CD4-positive, alpha-beta T cell treated with Interleukin-6 for 4 hours (primary cell): ENCODE measurements around the gene GRPEL2.

Source experiments
- DNase-seq: peaks from one replicate; pipeline ENCODE4 v3.0.0-alpha.2; 2020; ENCODE audit warnings: mixed read lengths

The GRPEL2 gene

GRCh38 chr5:149402291-149402690 lies 57.0 kb downstream of the GRPEL2 start:
- no peak for DNase-seq
